RWPE1 (cell line): ENCODE data around the gene PNMA8B.

Source experiments
- CTCF ChIA-PET: fragments of 350-600 bp; sonication (Branson Sonifier 250); formaldehyde crosslinking; extraction: SDS; loops from one replicate; lab custom pipeline; 2021; lab: Yijun Ruan, JAX
- POLR2A ChIA-PET: fragments of 400-600 bp; formaldehyde crosslinking; extraction: SDS; loops from one replicate; lab custom pipeline; 2020; ENCODE audit warnings: antibody characterized with exemption; ENCODE audit not compliant: low non-redundant PET; lab: Yijun Ruan, JAX
- DNase-seq: peaks from one replicate; pipeline ENCODE4 v3.0.0; 2012; ENCODE audit warnings: low spot score
- H3K27ac ChIP-seq: fragments of 450-650 bp; 2 replicates; pipeline ENCODE4 v1.5.1; 2017
- CTCF ChIP-seq: fragments of 450-650 bp; conservative IDR thresholded peaks from 2 replicates; pipeline ENCODE4 v1.5.1; 2017; ENCODE audit warnings: low read depth, mild to moderate bottlenecking

PNMA8B gene

DNA sequence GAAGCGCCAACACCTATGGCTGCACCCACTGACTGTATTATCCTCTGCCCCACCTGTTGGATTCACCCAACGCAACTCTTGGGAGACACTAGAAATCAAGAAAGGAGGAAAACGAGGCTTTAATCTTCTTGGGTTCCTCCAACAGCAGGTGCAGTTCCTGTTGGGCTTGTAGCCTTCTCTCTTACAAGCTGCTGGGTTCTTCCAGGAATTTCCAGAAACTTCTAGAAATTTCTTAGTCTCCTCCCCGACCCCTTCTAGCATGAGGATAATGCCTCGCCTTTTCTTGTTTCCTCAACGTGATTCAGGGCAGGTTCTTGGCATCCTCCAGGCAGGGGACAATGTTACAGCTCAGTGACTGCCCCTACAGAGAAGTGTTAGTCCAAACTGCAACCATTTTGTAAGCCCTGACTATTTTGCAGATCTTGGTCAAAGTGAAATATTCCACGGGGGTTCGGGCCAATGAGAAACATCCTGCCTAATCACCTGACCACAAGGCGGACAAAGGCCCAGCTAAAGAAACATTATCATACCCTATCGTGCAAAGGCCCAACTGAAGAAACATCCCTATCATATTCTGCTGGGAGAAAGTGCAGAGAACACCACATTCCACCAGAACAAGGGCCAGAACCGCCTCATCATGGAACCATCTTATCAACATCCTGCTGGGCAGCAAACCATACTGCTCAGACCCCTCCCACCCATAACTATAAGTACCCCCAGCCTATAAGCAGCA lies 23.7 kb downstream of the PNMA8B start:
- no peak for TF ChIP-seq CTCF
- CTCF ChIA-PET: no interaction called here
- POLR2A ChIA-PET: no interaction called here
- peak overlapping the region; percentile 65 for H3K27ac ChIP-seq
- DNase-seq: no peak

DNA sequence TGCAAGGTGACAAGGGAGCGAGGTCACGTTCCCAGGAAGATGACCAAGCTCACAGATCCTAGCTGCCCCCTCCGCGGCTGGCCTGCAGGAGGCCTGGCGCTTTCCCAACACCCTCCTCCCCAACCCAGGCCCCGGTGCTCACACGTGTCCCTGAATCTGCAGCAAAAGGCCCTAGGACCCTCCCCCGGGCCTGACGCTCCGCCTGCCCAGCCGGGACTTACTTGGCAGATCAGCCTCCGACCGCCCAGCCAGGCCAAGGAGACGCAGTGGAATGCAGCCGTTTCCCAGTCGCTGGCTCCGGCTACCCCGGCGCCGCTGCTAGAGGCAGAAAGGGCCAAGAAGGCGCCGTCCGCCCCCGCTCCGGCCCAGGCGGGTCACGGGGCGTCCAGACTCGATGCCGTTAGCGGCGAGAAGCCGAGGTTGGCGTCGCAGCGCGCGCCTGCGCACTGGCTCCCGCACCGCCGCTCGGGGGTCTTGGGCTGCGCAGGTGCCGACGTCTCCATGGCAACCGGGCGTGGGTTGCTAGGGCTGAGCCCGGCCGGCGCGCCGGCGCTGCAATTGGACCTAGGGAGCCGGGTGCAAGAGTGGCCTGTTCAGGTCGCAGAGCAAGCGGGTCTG lies 24.4 kb downstream of the PNMA8B start, which contains the start of gene PNMA8A:
Gene PNMA8A, minus strand, starts transcription at position 448 of the 618 bp plus-strand sequence. CDS start 528 bp downstream, outside the sequence.
- DNase-seq: peak; percentile 31
- TF ChIP-seq CTCF: no peak
- ChIA-PET CTCF (no interaction called here), POLR2A (interaction anchor here (0.5 kb wide), 1 partner anchor 98 kb away, joined by 3 read pairs; no protein-coding TSS in a partner anchor)
- H3K27ac ChIP-seq: peak within 1 kb of the TSS; percentile 65

GRCh38 chr19:46470376-46470775 lies 25.3 kb downstream of the PNMA8B start:
- ChIA-PET POLR2A (interaction anchor here (0.5 kb wide), 1 partner anchor 97 kb away, joined by 3 read pairs; no protein-coding TSS in a partner anchor), CTCF (interaction anchor here (0.6 kb wide), 1 partner anchor 202 kb away, joined by 3 read pairs; no protein-coding TSS in a partner anchor)
- H3K27ac ChIP-seq: peak overlapping the region; percentile 65
- TF ChIP-seq CTCF: no peak
- DNase-seq: no peak

DNA sequence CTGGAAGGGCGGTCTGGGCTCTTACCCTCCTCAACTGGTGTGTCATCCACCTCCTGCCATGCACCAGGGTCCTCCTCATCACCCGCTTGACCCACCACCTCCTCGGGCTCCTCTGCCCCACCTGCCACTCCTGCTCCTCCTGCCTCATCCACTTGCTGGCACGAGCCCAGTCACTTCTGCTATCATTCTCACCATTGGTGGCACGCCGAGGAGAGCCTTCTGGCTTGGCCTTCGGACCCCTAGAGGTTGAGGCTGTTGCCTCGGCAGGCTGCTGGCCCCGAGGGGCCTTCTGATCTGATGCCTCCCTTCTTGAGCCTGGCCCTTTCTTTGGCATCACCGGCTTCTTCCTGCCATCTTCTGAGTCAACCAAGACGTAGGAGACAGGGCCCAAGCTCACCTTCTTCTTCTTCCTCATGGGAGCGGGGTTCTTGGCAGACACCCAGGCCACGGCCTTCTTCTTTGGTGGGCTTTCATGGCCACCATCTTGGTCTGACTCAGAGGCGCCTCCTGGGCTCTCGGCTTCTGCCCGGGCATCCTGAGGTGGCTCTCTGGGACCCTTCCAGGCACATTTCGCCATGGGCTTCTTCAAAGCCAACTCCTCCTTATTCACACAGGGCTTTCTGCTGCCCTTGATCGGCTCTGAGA lies 26.0 kb downstream of the PNMA8B start:
- no peak for TF ChIP-seq CTCF
- H3K27ac ChIP-seq: peak overlapping the region; percentile 65; the same call in 1 of the 2 replicates
- no peak for DNase-seq
- ChIA-PET POLR2A (no interaction called here), CTCF (interaction anchor here (0.6 kb wide), 1 partner anchor 203 kb away, joined by 3 read pairs; no protein-coding TSS in a partner anchor)

DNA sequence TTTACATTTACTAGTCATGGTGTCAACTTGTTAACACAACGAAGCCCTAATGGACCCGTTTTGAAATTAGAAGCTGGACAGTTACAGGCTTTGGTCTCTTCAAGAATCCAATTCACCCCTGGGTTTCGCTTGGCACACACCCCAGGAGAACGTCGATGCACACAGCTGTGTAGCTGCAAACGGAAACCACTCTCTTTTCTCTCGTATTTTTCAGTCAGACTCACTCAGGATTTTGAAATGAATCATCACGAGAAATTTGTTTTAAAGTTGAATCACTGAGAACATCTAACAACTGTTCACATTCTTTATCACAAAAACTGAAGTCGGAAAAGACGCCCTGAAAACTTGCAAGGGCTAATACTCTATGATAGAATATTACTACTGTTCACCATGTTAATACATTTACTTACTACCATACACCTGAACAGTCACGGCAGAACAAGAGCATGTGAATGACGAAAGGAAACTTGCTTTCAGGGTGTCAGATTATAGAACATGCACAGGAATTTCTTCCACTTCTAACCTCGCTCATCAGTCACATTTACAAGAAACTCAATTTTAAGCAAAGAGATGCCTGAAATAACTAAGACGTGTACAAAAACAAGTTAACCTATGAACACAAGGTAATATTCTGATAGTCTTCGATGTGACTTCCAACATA lies 29.0 kb downstream of the PNMA8B start:
- DNase-seq: peak; percentile 70
- ChIA-PET POLR2A (no interaction called here), CTCF (interaction anchor here (0.9 kb wide), 1 partner anchor 21 kb away, joined by 6 read pairs; no protein-coding TSS in a partner anchor)
- H3K27ac ChIP-seq: peak overlapping the region; percentile 90
- TF ChIP-seq CTCF: no peak

DNA sequence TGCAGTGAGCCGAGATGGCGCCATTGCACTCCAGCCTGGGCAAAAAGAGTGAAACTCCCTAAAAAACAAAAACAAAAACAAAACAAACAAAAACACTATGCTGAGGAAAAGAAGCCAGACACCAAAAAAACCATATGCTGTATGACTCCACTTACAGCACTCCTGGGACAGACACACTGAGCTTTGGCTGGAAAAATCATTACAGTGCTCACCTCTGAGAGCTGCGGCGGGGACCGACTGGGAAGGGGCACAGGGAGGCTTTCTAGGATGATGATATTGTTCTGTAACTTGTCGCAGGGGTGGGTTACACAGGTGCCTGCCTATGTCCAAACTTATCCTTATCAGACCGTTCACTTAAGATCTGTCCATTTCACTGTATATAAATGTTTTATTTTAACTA lies 32.2 kb downstream of the PNMA8B start:
- ChIA-PET CTCF (no interaction called here), POLR2A (no interaction called here)
- no peak for TF ChIP-seq CTCF
- no peak for DNase-seq
- H3K27ac ChIP-seq: peak overlapping the region; percentile 93
